Measurements from ENCODE around the gene CA14. TPM values are rescaled to one million over a fixed set of nuclear protein-coding genes. Genes with fewer than 3 reads are reported as not detected.

CA14 gene
- total RNA-seq, 2 donors from 2014 or later: not detected

DNA sequence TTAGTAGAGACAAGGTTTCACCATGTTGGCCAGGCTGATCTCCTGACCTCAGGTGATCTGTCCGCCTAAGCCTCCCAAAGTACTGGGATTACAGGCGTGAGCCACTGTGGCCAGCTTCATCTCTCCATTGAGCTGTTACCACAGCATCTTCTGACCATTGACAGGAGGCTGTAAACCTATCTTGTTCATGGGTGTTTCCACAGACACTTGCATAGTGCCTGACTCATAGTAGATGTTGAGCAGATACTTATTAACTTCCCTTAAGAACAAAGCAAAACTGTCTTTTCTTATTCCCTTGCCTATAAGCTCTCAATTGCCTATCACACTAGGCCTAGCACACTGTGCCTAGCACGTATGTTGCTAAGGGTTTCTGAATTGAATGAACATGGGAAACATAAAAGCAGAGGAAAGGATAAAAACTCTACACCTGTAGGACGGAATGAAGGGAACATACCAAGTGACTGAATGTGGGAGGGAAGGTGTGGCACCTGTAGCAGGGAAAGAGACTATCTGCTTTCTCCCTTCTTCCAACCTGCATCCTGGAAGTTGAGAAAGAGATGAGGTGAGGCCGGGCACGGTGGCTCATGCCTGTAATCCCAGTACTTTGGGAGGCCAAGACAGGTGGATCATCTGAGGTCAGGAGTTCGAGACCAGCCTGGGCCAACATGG is 13.9 kb downstream of the CA14 start:
- no peak for ATAC-seq (replicated peaks in 1 of 2)
- DNase-seq: no peak
- no peak overlapping the region for H3K27ac Mint-ChIP-seq
- H3K36me3 Mint-ChIP-seq (ENCODE audit: insufficient read depth in 2 of 2): peaks cover 5 to 7% of the 10 kb centered on the region in 2 donors
- H3K27me3 Mint-ChIP-seq (ENCODE audit: low read depth): no peaks in the 10 kb centered on the region
- H3K4me1 Mint-ChIP-seq (ENCODE audit: low read depth): peaks cover 30% of the 10 kb centered on the region
- H3K9me3 Mint-ChIP-seq: no peaks in the 10 kb centered on the region
- no peak overlapping the region for H3K4me3 Mint-ChIP-seq

DNA sequence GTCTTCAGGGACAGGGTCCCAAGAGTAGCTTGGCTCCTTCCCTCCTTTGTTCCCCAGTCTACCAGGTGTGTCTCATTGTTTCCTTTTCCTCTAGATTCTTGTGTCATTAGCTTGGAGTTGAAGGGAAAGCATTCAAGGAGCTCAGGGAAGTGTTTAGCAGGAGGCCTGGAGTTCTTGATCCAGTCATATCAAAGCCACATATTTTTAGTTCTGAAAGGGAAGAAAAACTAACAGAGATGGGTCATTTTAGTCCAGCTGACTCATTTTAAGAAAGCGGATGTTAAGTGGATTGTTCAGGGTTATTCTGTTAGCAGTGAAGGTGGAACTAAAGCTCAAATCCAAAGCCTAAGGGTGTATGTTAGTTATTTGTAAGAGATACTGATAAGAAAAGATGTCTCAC is 15.7 kb downstream of the CA14 start:
- Mint-ChIP-seq H3K27me3 (ENCODE audit: low read depth) (no peaks in the 10 kb centered on the region), H3K27ac (no peak overlapping the region), H3K36me3 (ENCODE audit: insufficient read depth in 2 of 2) (no peaks in the 10 kb centered on the region), H3K4me1 (ENCODE audit: low read depth) (peaks cover 14% of the 10 kb centered on the region), H3K4me3 (no peak overlapping the region), H3K9me3 (no peaks in the 10 kb centered on the region)
- ATAC-seq (replicated peaks in 1 of 2) (no peak), DNase-seq (no peak)

GRCh38 chr1:150280138-150280707 is 22.6 kb downstream of the CA14 start:
- Mint-ChIP-seq H3K27me3 (ENCODE audit: low read depth) (peaks cover 5% of the 10 kb centered on the region), H3K4me3 (peak overlapping the region in 1 of 2 donors; percentile 60), H3K27ac (no peak overlapping the region), H3K4me1 (ENCODE audit: low read depth) (peaks cover 30% of the 10 kb centered on the region), H3K36me3 (ENCODE audit: insufficient read depth in 2 of 2) (peaks cover 0 to 2% of the 10 kb centered on the region in 2 donors), H3K9me3 (no peaks in the 10 kb centered on the region)
- ATAC-seq (replicated peaks in 1 of 2): no peak
- no peak for DNase-seq

GRCh38 chr1:150281221-150281757 is 23.7 kb downstream of the CA14 start:
- peak overlapping the region; percentile 72 for H3K27ac Mint-ChIP-seq

GRCh38 chr1:150281758-150282557 is 24.4 kb downstream of the CA14 start, which contains the start of gene CIART:
Gene CIART (plus strand): TSS chr1:150282554. CDS start chr1:150283268, 714 bp downstream.
- H3K4me3 Mint-ChIP-seq: peak within 1 kb of the TSS; percentile 86 to 91
- peak; percentile 72 to 79 for DNase-seq
- peak; percentile 97 for ATAC-seq (replicated peaks in 1 of 2)
- peak within 1 kb of the TSS; percentile 72 for H3K27ac Mint-ChIP-seq
- H3K4me1 Mint-ChIP-seq (ENCODE audit: low read depth): peaks cover 30% of the 10 kb centered on the region
- H3K9me3 Mint-ChIP-seq: no peaks in the 10 kb centered on the region
- H3K27me3 Mint-ChIP-seq (ENCODE audit: low read depth): peaks cover 5% of the 10 kb centered on the region
- peaks cover 0 to 2% of the 10 kb centered on the region in 2 donors for H3K36me3 Mint-ChIP-seq (ENCODE audit: insufficient read depth in 2 of 2)

More at GRCh38 chr1:150281221-150281757, 23.7 kb downstream of the CA14 start:
- no peaks in the 10 kb centered on the region for H3K9me3 Mint-ChIP-seq
- peaks cover 5% of the 10 kb centered on the region for H3K27me3 Mint-ChIP-seq (ENCODE audit: low read depth)
- H3K36me3 Mint-ChIP-seq (ENCODE audit: insufficient read depth in 2 of 2): peaks cover 0 to 2% of the 10 kb centered on the region in 2 donors
- DNase-seq: peak; percentile 66 to 71
- peak overlapping the region; percentile 86 to 91 for H3K4me3 Mint-ChIP-seq
- peaks cover 30% of the 10 kb centered on the region for H3K4me1 Mint-ChIP-seq (ENCODE audit: low read depth)
- ATAC-seq (replicated peaks in 1 of 2): peak; percentile 47 to 55

DNA sequence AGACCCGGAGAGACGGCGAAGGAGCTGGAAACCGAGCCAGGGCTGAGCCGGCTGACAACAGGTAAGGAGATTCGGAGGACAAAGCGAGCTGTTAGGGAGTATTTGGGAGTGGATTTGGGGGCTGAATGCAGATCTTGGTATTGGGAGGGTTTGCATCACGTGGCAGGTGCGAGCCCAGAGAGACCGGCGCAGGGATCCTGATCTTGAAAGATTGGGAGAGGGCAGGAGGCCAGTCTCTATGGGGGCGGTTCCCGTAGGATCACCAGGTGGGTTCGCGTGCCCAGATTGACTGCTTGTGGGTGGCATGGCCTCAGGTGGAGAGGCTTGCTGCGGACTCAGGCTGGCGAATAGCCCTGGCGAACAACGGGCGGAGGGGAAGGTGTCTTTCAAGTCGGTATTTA is 25.0 kb downstream of the CA14 start:
- Mint-ChIP-seq H3K4me3 (peak overlapping the region; percentile 86 to 91), H3K4me1 (ENCODE audit: low read depth) (peaks cover 30% of the 10 kb centered on the region), H3K27me3 (ENCODE audit: low read depth) (peaks cover 5% of the 10 kb centered on the region), H3K27ac (no peak overlapping the region), H3K36me3 (ENCODE audit: insufficient read depth in 2 of 2) (peaks cover 0 to 2% of the 10 kb centered on the region in 2 donors), H3K9me3 (no peaks in the 10 kb centered on the region)
- no peak for DNase-seq
- ATAC-seq (replicated peaks in 1 of 2): no peak

DNA sequence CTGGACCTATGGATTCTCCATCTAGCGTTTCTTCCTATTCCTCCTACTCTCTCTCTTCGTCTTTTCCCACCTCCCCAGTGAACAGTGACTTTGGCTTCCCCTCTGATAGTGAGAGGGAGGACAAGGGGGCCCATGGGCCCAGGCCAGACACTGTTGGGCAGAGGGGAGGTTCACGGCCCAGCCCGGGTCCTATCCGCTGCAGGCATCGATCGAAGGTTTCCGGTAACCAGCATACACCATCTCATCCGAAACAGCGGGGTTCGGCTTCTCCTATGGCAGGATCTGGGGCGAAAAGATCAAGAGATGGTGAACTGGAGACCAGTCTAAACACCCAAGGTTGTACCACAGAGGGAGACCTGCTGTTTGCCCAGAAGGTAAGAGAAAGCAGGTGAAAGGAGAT is 25.7 kb downstream of the CA14 start:
- Mint-ChIP-seq H3K27ac (no peak overlapping the region), H3K36me3 (ENCODE audit: insufficient read depth in 2 of 2) (peaks cover 0 to 2% of the 10 kb centered on the region in 2 donors), H3K27me3 (ENCODE audit: low read depth) (peaks cover 5% of the 10 kb centered on the region), H3K4me1 (ENCODE audit: low read depth) (peaks cover 30% of the 10 kb centered on the region), H3K4me3 (peak overlapping the region; percentile 9 to 91), H3K9me3 (no peaks in the 10 kb centered on the region)
- DNase-seq: no peak
- ATAC-seq (replicated peaks in 1 of 2): no peak

- Mint-ChIP-seq H3K4me1 (ENCODE audit: low read depth) (peaks cover 7% of the 10 kb centered on the region), H3K36me3 (ENCODE audit: insufficient read depth in 2 of 2) (no peaks in the 10 kb centered on the region), H3K4me3 (no peak overlapping the region), H3K27ac (no peak overlapping the region), H3K27me3 (ENCODE audit: low read depth) (no peaks in the 10 kb centered on the region), H3K9me3 (no peaks in the 10 kb centered on the region)
- DNase-seq (no peak), ATAC-seq (replicated peaks in 1 of 2) (no peak)
Observed at GRCh38 chr1:150288382-150288781, 30.8 kb downstream of the CA14 start.

- H3K36me3 Mint-ChIP-seq (ENCODE audit: insufficient read depth in 2 of 2): no peaks in the 10 kb centered on the region
- H3K27ac Mint-ChIP-seq: no peak overlapping the region
- ATAC-seq (replicated peaks in 1 of 2) (no peak), DNase-seq (no peak)
- H3K4me3 Mint-ChIP-seq: no peak overlapping the region
- no peaks in the 10 kb centered on the region for H3K9me3 Mint-ChIP-seq
- no peaks in the 10 kb centered on the region for H3K27me3 Mint-ChIP-seq (ENCODE audit: low read depth)
- peaks cover 9% of the 10 kb centered on the region for H3K4me1 Mint-ChIP-seq (ENCODE audit: low read depth)
Observed at GRCh38 chr1:150288822-150289221, 31.2 kb downstream of the CA14 start.

- Mint-ChIP-seq H3K9me3 (no peaks in the 10 kb centered on the region), H3K27ac (peak within 1 kb of the TSS; percentile 96), H3K4me1 (ENCODE audit: low read depth) (peaks cover 40% of the 10 kb centered on the region), H3K4me3 (peak within 1 kb of the TSS; percentile 85 to 90), H3K36me3 (ENCODE audit: insufficient read depth in 2 of 2) (peaks cover 4 to 20% of the 10 kb centered on the region in 2 donors), H3K27me3 (ENCODE audit: low read depth) (no peaks in the 10 kb centered on the region)
- ATAC-seq (replicated peaks in 1 of 2) (peak; percentile 100), DNase-seq (peak; percentile 90 to 92)
Observed at GRCh38 chr1:150293433-150294253, 36.1 kb downstream of the CA14 start, which contains the start of gene MRPS21. Gene MRPS21 (plus strand): TSS chr1:150293861. CDS start chr1:150294367, 506 bp downstream.

DNA sequence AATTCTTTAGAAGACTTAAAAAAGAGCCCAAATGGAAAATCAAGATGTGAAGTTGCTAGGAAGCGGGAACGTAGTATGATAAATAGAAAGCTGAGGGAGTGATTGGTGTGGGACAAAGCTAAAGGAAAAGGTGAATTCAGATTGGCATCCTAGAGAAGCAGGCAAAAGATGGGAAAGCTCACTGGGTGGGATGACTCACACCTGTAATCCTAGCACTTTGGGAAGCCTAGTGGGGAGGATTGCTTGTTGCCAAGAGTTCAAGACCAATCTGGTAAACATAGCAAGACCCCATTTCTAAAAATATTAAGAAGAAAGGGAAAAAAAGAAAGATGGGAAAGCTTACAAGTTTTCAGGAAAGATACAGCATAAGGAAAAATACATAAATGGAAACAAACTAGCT is 37.9 kb downstream of the CA14 start:
- H3K4me3 Mint-ChIP-seq: peak overlapping the region; percentile 49 to 73
- DNase-seq (no peak), ATAC-seq (replicated peaks in 1 of 2) (no peak)
- no peaks in the 10 kb centered on the region for H3K9me3 Mint-ChIP-seq
- H3K27me3 Mint-ChIP-seq (ENCODE audit: low read depth): no peaks in the 10 kb centered on the region
- peak overlapping the region; percentile 77 for H3K27ac Mint-ChIP-seq
- H3K36me3 Mint-ChIP-seq (ENCODE audit: insufficient read depth in 2 of 2): peaks cover 4 to 25% of the 10 kb centered on the region in 2 donors
- H3K4me1 Mint-ChIP-seq (ENCODE audit: low read depth): peaks cover 40% of the 10 kb centered on the region

DNA sequence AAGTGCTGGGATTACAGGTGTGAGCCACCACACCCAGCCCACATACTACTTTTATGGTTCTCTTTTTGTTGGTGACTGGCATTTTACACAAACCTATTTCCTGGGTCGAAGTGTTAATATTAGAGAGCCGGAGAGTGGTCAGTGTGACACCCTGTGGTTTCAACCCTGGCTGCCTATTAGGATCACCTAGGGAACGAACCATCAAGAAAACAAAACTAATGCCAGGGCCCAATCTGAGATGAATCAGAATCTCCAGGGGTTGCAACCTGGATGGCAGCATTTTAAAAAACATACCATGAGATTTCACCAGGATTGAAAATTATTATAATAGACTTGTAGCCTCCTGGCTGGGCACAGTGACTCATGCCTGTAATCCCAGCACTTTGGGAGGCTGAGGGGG is 42.1 kb downstream of the CA14 start:
- DNase-seq: no peak
- Mint-ChIP-seq H3K36me3 (ENCODE audit: insufficient read depth in 2 of 2) (peaks cover 5 to 35% of the 10 kb centered on the region in 2 donors), H3K4me3 (no peak overlapping the region), H3K27ac (no peak overlapping the region), H3K9me3 (no peaks in the 10 kb centered on the region), H3K4me1 (ENCODE audit: low read depth) (peaks cover 25% of the 10 kb centered on the region), H3K27me3 (ENCODE audit: low read depth) (no peaks in the 10 kb centered on the region)
- ATAC-seq (replicated peaks in 1 of 2): no peak

All from activated T-cell treated with anti-CD3 and anti-CD28 coated beads, Interleukin-2, amount 50 U/mL, for 72 hours (primary cell).